ENCODE data around the gene SGCD. TPM values are rescaled to one million over a fixed set of nuclear protein-coding genes. Genes with fewer than 3 reads are reported as not detected.

The SGCD gene
- total RNA-seq, 1 experiment from 2014 or later = not detected

- Histone ChIP-seq H3K36me3 (no peaks in the 10 kb centered on the region), H3K27me3 (replicated peaks) (no peaks in the 10 kb centered on the region), H3K4me3 (no peak overlapping the region), H3K4me1 (replicated peaks) (no peaks in the 10 kb centered on the region), H3K9me3 (replicated peaks) (peaks cover 9% of the 10 kb centered on the region), H3K27ac (no peak overlapping the region)
- no peak for DNase-seq (ENCODE audit: low read depth in 1 of 2, low spot score in 2 of 2)
Measured at GRCh38 chr5:156469636-156470035, 142.7 kb downstream of the SGCD start.

DNA sequence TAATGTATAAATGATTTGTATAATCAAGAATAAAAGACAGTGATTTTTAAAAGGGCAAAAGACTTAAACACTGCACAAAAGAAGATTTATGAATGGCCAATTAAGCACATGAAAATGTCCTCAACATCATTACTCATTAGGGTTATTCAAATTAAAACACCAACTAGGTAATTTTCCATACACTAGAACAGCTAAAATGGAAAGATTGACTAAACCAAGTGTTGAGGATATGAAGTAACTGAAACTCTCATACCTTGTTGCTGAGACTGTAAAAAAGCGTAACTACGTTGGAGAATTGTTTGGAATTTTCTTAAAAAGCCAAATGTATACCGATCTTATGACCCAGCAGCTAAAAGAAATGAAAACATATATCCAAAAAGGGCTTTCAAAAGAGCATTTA is 144.9 kb downstream of the SGCD start:
- no peak for DNase-seq (ENCODE audit: low read depth in 1 of 2, low spot score in 2 of 2)
- Histone ChIP-seq H3K4me1 (replicated peaks) (no peaks in the 10 kb centered on the region), H3K4me3 (no peak overlapping the region)

GRCh38 chr5:156473269-156473908 is 146.4 kb downstream of the SGCD start:
- Histone ChIP-seq H3K4me3 (no peak overlapping the region), H3K27me3 (replicated peaks) (no peaks in the 10 kb centered on the region), H3K27ac (no peak overlapping the region), H3K4me1 (replicated peaks) (no peaks in the 10 kb centered on the region), H3K9me3 (replicated peaks) (peaks cover 8% of the 10 kb centered on the region), H3K36me3 (no peaks in the 10 kb centered on the region)
- no peak for DNase-seq (ENCODE audit: low read depth in 1 of 2, low spot score in 2 of 2)

More for the DNA sequence above, 144.9 kb downstream of the SGCD start:
- Histone ChIP-seq H3K27me3 (replicated peaks) (no peaks in the 10 kb centered on the region), H3K36me3 (no peaks in the 10 kb centered on the region), H3K9me3 (replicated peaks) (peaks cover 8% of the 10 kb centered on the region), H3K27ac (no peak overlapping the region)

DNA sequence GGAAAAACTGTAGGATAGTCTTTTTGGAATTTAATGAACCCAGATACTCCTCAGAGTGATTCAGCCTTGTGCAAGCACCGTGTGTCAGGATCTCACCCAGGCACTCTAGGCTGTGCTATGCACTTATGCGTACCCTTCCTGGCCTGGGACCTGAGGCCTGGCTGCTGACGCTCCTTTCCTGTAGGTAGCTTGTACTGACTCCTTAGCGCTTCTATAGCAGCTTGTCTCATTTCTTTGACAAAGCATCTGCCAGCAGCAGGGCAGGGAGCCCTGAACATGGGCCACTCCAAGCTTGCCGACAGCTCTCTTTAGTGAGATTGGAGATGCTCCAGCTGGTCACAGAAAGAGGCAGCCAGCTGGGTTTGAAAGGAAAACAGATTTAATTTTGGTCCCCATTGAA is 147.3 kb downstream of the SGCD start:
- no peaks in the 10 kb centered on the region for H3K4me1 ChIP-seq (replicated peaks)
- H3K27ac ChIP-seq = no peak overlapping the region
- H3K36me3 ChIP-seq = no peaks in the 10 kb centered on the region
- DNase-seq (ENCODE audit: low read depth in 1 of 2, low spot score in 2 of 2) = no peak
- H3K27me3 ChIP-seq (replicated peaks) = no peaks in the 10 kb centered on the region
- no peak overlapping the region for H3K4me3 ChIP-seq
- H3K9me3 ChIP-seq (replicated peaks) = peaks cover 8% of the 10 kb centered on the region

GRCh38 chr5:156475182-156476157 is 148.5 kb downstream of the SGCD start:
- H3K4me1 ChIP-seq (replicated peaks) = no peaks in the 10 kb centered on the region
- peaks cover 13% of the 10 kb centered on the region for H3K9me3 ChIP-seq (replicated peaks)
- no peaks in the 10 kb centered on the region for H3K36me3 ChIP-seq
- DNase-seq (ENCODE audit: low read depth in 1 of 2, low spot score in 2 of 2) = no peak
- H3K27ac ChIP-seq = no peak overlapping the region
- no peaks in the 10 kb centered on the region for H3K27me3 ChIP-seq (replicated peaks)
- H3K4me3 ChIP-seq = no peak overlapping the region

- Histone ChIP-seq H3K27ac (no peak overlapping the region), H3K27me3 (replicated peaks) (no peaks in the 10 kb centered on the region), H3K9me3 (replicated peaks) (peaks cover 13% of the 10 kb centered on the region), H3K36me3 (no peaks in the 10 kb centered on the region), H3K4me1 (replicated peaks) (no peaks in the 10 kb centered on the region), H3K4me3 (no peak overlapping the region)
- DNase-seq (ENCODE audit: low read depth in 1 of 2, low spot score in 2 of 2) = no peak
Measured at GRCh38 chr5:156476158-156476551, 149.2 kb downstream of the SGCD start.

DNA sequence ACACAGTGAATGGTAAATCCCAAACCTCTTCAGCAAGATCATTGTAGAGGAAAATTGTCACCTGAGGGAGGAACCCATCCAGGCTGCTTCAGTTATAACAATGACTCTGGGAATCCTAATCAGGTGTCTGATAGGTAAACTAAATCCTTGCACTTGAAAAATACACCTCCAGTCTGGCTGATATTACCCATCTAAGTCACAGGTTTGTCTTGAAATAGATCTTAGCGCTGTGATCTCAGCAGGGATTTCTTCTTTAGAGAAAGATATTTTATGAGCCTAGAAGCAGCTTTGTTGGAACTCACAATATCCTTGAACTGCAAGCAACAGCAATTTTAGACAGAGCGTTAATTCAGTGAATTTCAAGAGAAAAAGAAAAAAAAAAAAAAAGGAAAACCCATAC is 149.7 kb downstream of the SGCD start:
- Histone ChIP-seq H3K4me1 (replicated peaks) (no peaks in the 10 kb centered on the region), H3K36me3 (no peaks in the 10 kb centered on the region), H3K27ac (no peak overlapping the region)

GRCh38 chr5:156477196-156477595 is 150.2 kb downstream of the SGCD start:
- no peaks in the 10 kb centered on the region for H3K27me3 ChIP-seq (replicated peaks)
- peaks cover 13% of the 10 kb centered on the region for H3K9me3 ChIP-seq (replicated peaks)
- H3K27ac ChIP-seq = no peak overlapping the region
- H3K4me3 ChIP-seq = no peak overlapping the region
- H3K4me1 ChIP-seq (replicated peaks) = no peaks in the 10 kb centered on the region
- no peak for DNase-seq (ENCODE audit: low read depth in 1 of 2, low spot score in 2 of 2)
- no peaks in the 10 kb centered on the region for H3K36me3 ChIP-seq

More for the DNA sequence above, 149.7 kb downstream of the SGCD start:
- H3K27me3 ChIP-seq (replicated peaks) = no peaks in the 10 kb centered on the region
- DNase-seq (ENCODE audit: low read depth in 1 of 2, low spot score in 2 of 2) = no peak
- H3K4me3 ChIP-seq = no peak overlapping the region
- H3K9me3 ChIP-seq (replicated peaks) = peaks cover 13% of the 10 kb centered on the region

DNA sequence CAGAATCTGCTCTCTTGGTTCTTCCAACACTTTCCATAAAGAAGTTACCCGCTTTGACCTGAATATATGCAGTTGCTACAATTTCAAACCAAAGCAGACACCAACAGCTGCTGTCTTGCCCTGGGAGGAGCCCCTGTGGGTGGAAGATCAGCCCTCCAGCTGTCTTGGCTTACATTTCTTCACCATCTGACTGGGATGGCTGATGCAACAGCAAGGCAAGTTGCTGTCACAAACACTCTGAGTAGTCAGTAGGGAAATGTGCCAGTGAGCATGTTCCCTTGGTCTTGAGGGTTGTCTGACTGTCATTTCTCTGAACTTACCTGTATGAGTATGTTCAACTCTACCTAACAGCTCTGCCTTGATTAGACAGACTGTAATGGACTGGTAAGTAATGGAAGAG is 152.9 kb downstream of the SGCD start:
- no peak overlapping the region for H3K27ac ChIP-seq
- no peaks in the 10 kb centered on the region for H3K4me1 ChIP-seq (replicated peaks)
- no peak for DNase-seq (ENCODE audit: low read depth in 1 of 2, low spot score in 2 of 2)

GRCh38 chr5:156481741-156482140 is 154.8 kb downstream of the SGCD start:
- Histone ChIP-seq H3K36me3 (no peaks in the 10 kb centered on the region), H3K4me1 (replicated peaks) (no peaks in the 10 kb centered on the region), H3K9me3 (replicated peaks) (peaks cover 8% of the 10 kb centered on the region), H3K4me3 (no peak overlapping the region), H3K27me3 (replicated peaks) (no peaks in the 10 kb centered on the region), H3K27ac (no peak overlapping the region)
- no peak for DNase-seq (ENCODE audit: low read depth in 1 of 2, low spot score in 2 of 2)

More for the DNA sequence above, 152.9 kb downstream of the SGCD start:
- no peaks in the 10 kb centered on the region for H3K27me3 ChIP-seq (replicated peaks)
- no peaks in the 10 kb centered on the region for H3K36me3 ChIP-seq
- peaks cover 5% of the 10 kb centered on the region for H3K9me3 ChIP-seq (replicated peaks)
- H3K4me3 ChIP-seq = no peak overlapping the region

- Histone ChIP-seq H3K27me3 (replicated peaks) (no peaks in the 10 kb centered on the region), H3K4me3 (no peak overlapping the region), H3K27ac (no peak overlapping the region), H3K4me1 (replicated peaks) (no peaks in the 10 kb centered on the region), H3K9me3 (replicated peaks) (peaks cover 12% of the 10 kb centered on the region), H3K36me3 (no peaks in the 10 kb centered on the region)
- no peak for DNase-seq (ENCODE audit: low read depth in 1 of 2, low spot score in 2 of 2)
Measured at GRCh38 chr5:156482818-156483217, 155.9 kb downstream of the SGCD start.

DNA sequence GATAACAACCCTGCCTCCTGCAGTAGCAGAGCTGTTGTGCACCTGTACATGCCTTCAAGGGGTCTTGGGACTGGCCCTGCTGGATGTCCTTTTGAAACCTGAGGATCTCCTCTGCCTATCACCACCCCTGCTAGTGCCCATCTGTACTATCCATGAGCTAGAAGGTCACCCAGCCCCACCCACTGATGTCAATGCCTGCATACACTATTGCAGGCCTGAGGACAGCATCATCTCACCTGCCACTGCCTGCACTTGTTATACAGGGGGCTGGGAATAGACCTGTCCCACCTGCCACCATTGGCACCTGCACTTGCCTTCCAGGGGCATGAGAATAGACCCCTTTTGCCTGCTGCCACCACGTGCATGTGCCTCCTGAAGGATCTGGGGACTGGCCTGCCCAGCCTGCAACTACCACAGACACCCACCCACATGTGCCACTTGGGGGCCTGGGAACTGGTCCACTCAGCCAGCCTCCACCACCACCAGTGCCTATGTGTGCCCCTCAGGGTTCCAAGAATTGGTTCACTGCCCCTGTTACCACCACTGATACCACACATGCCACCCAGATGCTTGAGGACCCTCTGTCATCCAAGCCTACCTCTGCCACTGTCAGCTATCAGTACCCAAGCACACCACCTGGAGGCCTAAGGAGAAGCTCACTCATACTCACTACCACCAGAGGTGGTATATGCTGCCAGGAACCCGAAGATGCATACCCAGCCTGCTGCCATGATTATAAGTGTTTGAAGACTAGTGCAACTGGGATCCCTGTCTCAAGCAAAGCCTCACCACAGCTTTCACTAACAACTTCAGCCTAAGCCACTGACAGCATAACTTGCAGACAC is 159.7 kb downstream of the SGCD start:
- H3K27ac ChIP-seq = no peak overlapping the region
- H3K4me1 ChIP-seq (replicated peaks) = no peaks in the 10 kb centered on the region
- DNase-seq (ENCODE audit: low read depth in 1 of 2, low spot score in 2 of 2) = no peak
- no peak overlapping the region for H3K4me3 ChIP-seq
- H3K36me3 ChIP-seq = no peaks in the 10 kb centered on the region
- peaks cover 7% of the 10 kb centered on the region for H3K9me3 ChIP-seq (replicated peaks)
- no peaks in the 10 kb centered on the region for H3K27me3 ChIP-seq (replicated peaks)

DNA sequence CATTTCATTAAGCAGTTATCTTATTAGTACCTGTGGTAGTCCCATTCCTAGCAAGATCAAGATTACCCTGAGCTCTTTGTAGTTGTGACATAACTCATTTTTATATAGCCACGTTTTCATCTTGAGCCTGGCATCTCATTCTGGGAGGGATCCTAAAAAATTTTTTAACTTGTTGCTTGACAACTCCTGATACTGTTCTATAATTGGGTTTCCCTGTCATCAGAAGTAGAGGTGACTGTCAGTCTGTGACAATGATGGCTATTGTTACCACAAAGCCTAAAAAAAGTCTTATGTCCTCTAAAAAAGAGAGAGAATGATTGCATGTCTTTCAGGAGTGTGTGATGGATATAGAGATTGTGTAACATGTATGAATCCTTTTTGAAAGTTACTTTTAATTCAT is 164.8 kb downstream of the SGCD start:
- DNase-seq (ENCODE audit: low read depth in 1 of 2, low spot score in 2 of 2) = no peak
- H3K4me3 ChIP-seq = no peak overlapping the region
- peaks cover 5% of the 10 kb centered on the region for H3K9me3 ChIP-seq (replicated peaks)
- no peaks in the 10 kb centered on the region for H3K36me3 ChIP-seq
- no peaks in the 10 kb centered on the region for H3K4me1 ChIP-seq (replicated peaks)
- H3K27ac ChIP-seq = no peak overlapping the region
- H3K27me3 ChIP-seq (replicated peaks) = no peaks in the 10 kb centered on the region
